K562 (cell line): Measurements from ENCODE around the gene RMC1. TPM values are rescaled to one million over a fixed set of nuclear protein-coding genes. Genes with fewer than 3 reads are reported as not detected.

Experiments
- ATAC-seq: fragments of 200-7000 bp; cut with Tn5 transposase; 3 replicates; pipeline ENCODE4 v1.9.1; 2020; ENCODE audit warnings: moderate library complexity
- BruUV-seq: library from RNA; stranded (reverse); fragments of 400-500 nt; replicated peaks from 2 replicates; lab custom pipeline; 2021; lab: Mats Ljungman, UMichigan
- CTCF ChIA-PET: fragments of 300-600 bp; formaldehyde crosslinking; extraction: SDS; loops from one replicate; lab custom pipeline; 2021; ENCODE audit warnings: low intra/inter-chr PET ratio; lab: Yijun Ruan, JAX
- POLR2A ChIA-PET: fragments of 300-600, 350-650 bp; sonication (Branson Sonifier 250); formaldehyde crosslinking; extraction: SDS; loops from one replicate; lab custom pipeline; 2021; ENCODE audit warnings: antibody characterized with exemption, inconsistent platforms; lab: Yijun Ruan, JAX
- DNase-seq, 4 experiments: peaks; one replicate each; pipeline versions ENCODE4 v3.0.0 to v3.0.0-alpha.2; 2011 to 2018; ENCODE audit warnings: low spot score in 3 of 4, mixed read lengths in 3 of 4; ENCODE audit errors: extremely low read depth in 1 of 4
- FAIRE-seq: peaks from 2 replicates; lab custom pipeline; 2011; peaks lifted over from hg19 to GRCh38; lab: Jason Lieb, UNC
- H2AFZ ChIP-seq: 2 replicates; pipeline ENCODE4 v1.6.0; 2011; ENCODE audit warnings: low read depth, low read length, control low read depth, inconsistent platforms
- H3K27ac ChIP-seq: fragments of 200-600 bp; 3 replicates; pipeline ENCODE4 v1.8.0; 2011; ENCODE audit warnings: low read depth, mild to moderate bottlenecking, control low read depth, inconsistent platforms, low read length, moderate library complexity, mixed read lengths; ENCODE audit errors: extremely low read depth
- H3K27me3 ChIP-seq, 2 experiments: fragments of 300-600 bp in 1 of 2; 2 replicates in 1 of 2; 3 replicates in 1 of 2; pipeline versions ENCODE4 v1.6.0 to v1.8.0; 2011; ENCODE audit warnings: inconsistent platforms in 2 of 2, low read length in 2 of 2, mild to moderate bottlenecking in 1 of 2, mixed read lengths in 1 of 2, moderate library complexity in 1 of 2; ENCODE audit not compliant: control insufficient read depth in 2 of 2, insufficient read depth in 2 of 2
- H3K36me3 ChIP-seq: fragments of 300-600 bp; 3 replicates; pipeline ENCODE4 v1.8.0; 2011; ENCODE audit warnings: mild to moderate bottlenecking, low read length, inconsistent platforms; ENCODE audit not compliant: control insufficient read depth, insufficient read depth
- H3K4me1 ChIP-seq, 2 experiments: fragments of 200-600 bp in 1 of 2; replicated peaks in 1 of 2; 2 replicates in 1 of 2; 3 replicates in 1 of 2; pipeline versions ENCODE4 v1.5.1 to v1.8.0; 2011; ENCODE audit warnings: inconsistent platforms in 2 of 2, low read length in 2 of 2, mild to moderate bottlenecking in 1 of 2, mixed read lengths in 1 of 2, moderate library complexity in 1 of 2; ENCODE audit not compliant: control insufficient read depth in 2 of 2, insufficient read depth in 2 of 2
- H3K4me2 ChIP-seq: 2 replicates; pipeline ENCODE4 v1.6.1; 2011; ENCODE audit warnings: low read length, control low read depth, inconsistent platforms, mixed read lengths; ENCODE audit not compliant: insufficient read depth
- H3K4me3 ChIP-seq: fragments of 200-600 bp; sonication (generic), shearing (Covaris generic); 2 replicates; pipeline ENCODE4 v1.5.1; 2016; ENCODE audit warnings: control low read depth, inconsistent platforms
- H3K79me2 ChIP-seq: fragments of 200-600 bp; 3 replicates; pipeline ENCODE4 v1.8.0; 2011; ENCODE audit warnings: low read length, inconsistent platforms; ENCODE audit not compliant: control insufficient read depth, insufficient read depth
- H3K9ac ChIP-seq, 2 experiments: 2 replicates each; pipeline versions ENCODE4 v1.6.0 to v1.6.1; 2011; ENCODE audit warnings: low read depth in 2 of 2, low read length in 2 of 2, control low read depth in 1 of 2, inconsistent platforms in 1 of 2, mild to moderate bottlenecking in 1 of 2, mixed read lengths in 1 of 2; ENCODE audit not compliant: insufficient read depth in 1 of 2
- H3K9me1 ChIP-seq: one replicate; pipeline ENCODE4 v1.6.0; 2011; ENCODE audit warnings: inconsistent platforms, mild to moderate bottlenecking, low read length, moderate library complexity; ENCODE audit not compliant: control insufficient read depth, insufficient read depth
- H3K9me3 ChIP-seq: replicated peaks from 2 replicates; pipeline ENCODE4 v1.5.1; 2011; ENCODE audit warnings: low read depth, low read length, inconsistent platforms; ENCODE audit not compliant: control insufficient read depth, insufficient read depth
- H4K20me1 ChIP-seq: replicated peaks from 2 replicates; pipeline ENCODE4 v1.6.1; 2011; ENCODE audit warnings: low read length, inconsistent platforms, mixed read lengths; ENCODE audit not compliant: control insufficient read depth, insufficient read depth
- BMI1 ChIP-seq: fragments of 150-350 bp; IDR thresholded peaks from 2 replicates; pipeline ENCODE4 v1.6.1; 2014; ENCODE audit warnings: low read length
- EGR1 ChIP-seq: fragments of 450-650 bp; conservative IDR thresholded peaks from 2 replicates; pipeline ENCODE4 v1.6.1; 2017; ENCODE audit warnings: mild to moderate bottlenecking
- FOS ChIP-seq: IDR thresholded peaks from 3 replicates; pipeline ENCODE4 v1.6.1; 2011; ENCODE audit not compliant: insufficient read length; ENCODE audit errors: extremely low read depth
- MEF2A ChIP-seq: IDR thresholded peaks from 2 replicates; pipeline ENCODE4 v1.6.1; 2011; ENCODE audit warnings: low read depth, mild to moderate bottlenecking, low read length, moderate library complexity; ENCODE audit not compliant: control insufficient read depth
- NFATC3 ChIP-seq: fragments of 450-650 bp; IDR thresholded peaks from 2 replicates; pipeline ENCODE4 v1.6.1; 2017; ENCODE audit warnings: mild to moderate bottlenecking
- NR4A1 ChIP-seq, 2 experiments: fragments of 250-450 bp in 1 of 2; fragments of 450-650 bp in 1 of 2; sonication (Bioruptor Pico) in 1 of 2; IDR thresholded peaks; 2 replicates each; pipeline versions ENCODE4 v1.4.0 to v1.6.1; 2016 to 2020; ENCODE audit warnings: mild to moderate bottlenecking in 2 of 2, missing compliant biosample characterization in 1 of 2, missing genetic modification characterization in 1 of 2, moderate library complexity in 1 of 2
- ZFP91 ChIP-seq: sonication (generic); formaldehyde crosslinking; IDR thresholded peaks from 2 replicates; pipeline ENCODE4 v1.8.0; 2022; ENCODE audit warnings: mild to moderate bottlenecking, missing genetic modification reagents
- WGBS: fragments of 100-300 bp; shearing (Covaris generic); methylation state at CpG from one replicate; pipeline ENCODE4 v1.1.6; 2016; ENCODE audit warnings: low coverage, mixed read lengths; ENCODE audit not compliant: insufficient coverage; ENCODE audit errors: missing lambda C conversion rate; 5-methylcytosine and 5-hydroxymethylcytosine counted together
- in situ Hi-C: fragments of 300-500 bp; cut with MboI; formaldehyde crosslinking; loops from 4 replicates; pipeline ENCODE4 v1.15.0; 2018; ENCODE audit warnings: inconsistent platforms, mixed read lengths
- intact Hi-C: fragments of 100-400 bp; cut with micrococcal nuclease; formaldehyde crosslinking; loops from 2 replicates; pipeline ENCODE4 v1.14.2; 2022
- polyA plus RNA-seq, 8 experiments: library from polyadenylated mRNA; depleted of rRNA in 4 of 8; stranded (reverse) in 5 of 8; unstranded in 3 of 8; fragments of >200 nt; fragmentation: Nextera tagmentation in 2 of 8; fragmentation: Illumina TruSeq in 1 of 8; extraction: Ambion mirVana in 2 of 8; extraction: Trizol in 1 of 8; gene quantifications; 2 replicates each; pipeline versions ENCODE4 v1.2.1 to v1.2.3, GENCODE V29; 2011 to 2014; ENCODE audit warnings: inconsistent platforms in 1 of 8, missing spikeins in 1 of 8
- total RNA-seq, 7 experiments: library from RNA; depleted of rRNA in 6 of 7; stranded (reverse); fragments of >200 nt in 6 of 7; fragmentation: Illumina TruSeq in 2 of 7; extraction: Trizol in 2 of 7; gene quantifications; 2 replicates each; pipeline versions ENCODE4 v1.2.1 to v1.2.3, GENCODE V29; 2011 to 2021; ENCODE audit warnings: low replicate concordance in 1 of 7

The RMC1 gene
- total and polyA plus RNA-seq, 9 of the 15 experiments (the other 6 are each of a cell fraction or from before 2014, with no cell fraction given) = 7.5 to 42.4 (median 35.5) TPM

- H3K4me3 ChIP-seq = no peak overlapping the region
Observed at GRCh38 chr18:23485386-23485785, 17.9 kb upstream of the RMC1 start.

More at GRCh38 chr18:23485386-23485785, 17.9 kb upstream of the RMC1 start:
- ATAC-seq = no peak
- no peaks in the 10 kb centered on the region for H3K9me3 ChIP-seq
- BruUV-seq = no TSS peak
- POLR2A ChIA-PET = interaction anchor here (1.2 to 2.4 kb wide), 2 partner anchors 11 to 13 kb away, joined by 3 to 26 read pairs; no protein-coding TSS in a partner anchor
- no peaks in the 10 kb centered on the region for H3K9me1 ChIP-seq
- intact Hi-C loops = no loop called here
- in situ Hi-C loops = no loop called here
- H3K79me2 ChIP-seq = no peaks in the 10 kb centered on the region
- H3K9ac ChIP-seq = no peak overlapping the region
- H3K4me2 ChIP-seq = no peak overlapping the region
- no peak for FAIRE-seq
- CTCF ChIA-PET = no interaction called here
- no peak overlapping the region for H3K27ac ChIP-seq
- H3K27me3 ChIP-seq = no peaks in the 10 kb centered on the region
- no peak for DNase-seq
- H3K36me3 ChIP-seq = peaks cover 25% of the 10 kb centered on the region
- no peak overlapping the region for H2AFZ ChIP-seq
- TF ChIP-seq BMI1 (no peak), ZFP91 (CRISPR knock-in tag) (no peak), NFATC3 (no peak), EGR1 (no peak), FOS (no peak), NR4A1 (CRISPR knock-in tag; IDR thresholded peaks at IDR 0.05) (no peak), NR4A1 (tag; IDR thresholded peaks at IDR 0.05) (no peak), MEF2A (no peak)
- peaks cover 11 to 12% of the 10 kb centered on the region in 2 experiments for H3K4me1 ChIP-seq
- WGBS = 78% methylated on average over 7 of the region's 7 CpGs
- H4K20me1 ChIP-seq = no peaks in the 10 kb centered on the region
